Ishikawa (cell line): ENCODE results near the gene NPAS3.
A peak's percentile ranks its signal among the peaks of the same experiment; 100 is the strongest.

Source experiments
- CEBPB ChIP-seq: IDR thresholded peaks from 2 replicates; pipeline ENCODE4 v1.6.1; 2012
- CREB1 ChIP-seq: IDR thresholded peaks from 2 replicates; pipeline ENCODE4 v1.6.1; 2012; ENCODE audit warnings: low read depth
- EGR1 ChIP-seq: IDR thresholded peaks from 2 replicates; pipeline ENCODE4 v1.6.1; 2012
- EP300 ChIP-seq: IDR thresholded peaks from 2 replicates; pipeline ENCODE4 v1.6.1; 2012; ENCODE audit warnings: borderline replicate concordance
- FOXM1 ChIP-seq: IDR thresholded peaks from 2 replicates; pipeline ENCODE4 v1.6.1; 2012; ENCODE audit warnings: low read depth, borderline replicate concordance
- MAX ChIP-seq: IDR thresholded peaks from 2 replicates; pipeline ENCODE4 v1.6.1; 2012
- NFIC ChIP-seq: IDR thresholded peaks from 2 replicates; pipeline ENCODE4 v1.6.1; 2012
- RAD21 ChIP-seq: IDR thresholded peaks from 2 replicates; pipeline ENCODE4 v1.6.1; 2012; ENCODE audit warnings: low read depth
- REST ChIP-seq: IDR thresholded peaks from 2 replicates; pipeline ENCODE4 v1.6.1; 2012; ENCODE audit warnings: low read depth, mild to moderate bottlenecking
- TAF1 ChIP-seq: IDR thresholded peaks from 2 replicates; pipeline ENCODE4 v1.6.1; 2012; ENCODE audit warnings: low read depth, mild to moderate bottlenecking
- TCF12 ChIP-seq: IDR thresholded peaks from 2 replicates; pipeline ENCODE4 v1.6.1; 2012; ENCODE audit warnings: low read depth
- TEAD4 ChIP-seq: IDR thresholded peaks from 2 replicates; pipeline ENCODE4 v1.6.1; 2012
- USF1 ChIP-seq: IDR thresholded peaks from 2 replicates; pipeline ENCODE4 v1.6.1; 2012
- YY1 ChIP-seq: IDR thresholded peaks from 2 replicates; pipeline ENCODE4 v1.6.1; 2012; ENCODE audit warnings: low read depth
- ZBTB7A ChIP-seq: IDR thresholded peaks from 2 replicates; pipeline ENCODE4 v1.6.1; 2012; ENCODE audit warnings: low read depth

The NPAS3 gene

GRCh38 chr14:33430414-33431035 is 491.8 kb downstream of the NPAS3 start:
- TF ChIP-seq TAF1, result no peak
- no peak for TF ChIP-seq CEBPB
- TF ChIP-seq REST, result no peak
- TF ChIP-seq USF1, result no peak

- TF ChIP-seq RAD21 (peak; percentile 39), USF1 (no peak), CREB1 (no peak)
These were observed 493.8 kb downstream of the NPAS3 start for GRCh38 chr14:33432407-33433023.

GRCh38 chr14:33433396-33433795 is 494.7 kb downstream of the NPAS3 start:
- no peak for TF ChIP-seq USF1
- TF ChIP-seq TEAD4, result no peak
- no peak for TF ChIP-seq EP300
- no peak for TF ChIP-seq FOXM1
- no peak for TF ChIP-seq TCF12
- TF ChIP-seq RAD21, result no peak
- TF ChIP-seq YY1, result no peak
- no peak for TF ChIP-seq REST
- TF ChIP-seq ZBTB7A, result no peak
- TF ChIP-seq MAX, result no peak
- TF ChIP-seq NFIC, result no peak
- TF ChIP-seq TAF1, result no peak
- TF ChIP-seq CEBPB, result no peak
- no peak for TF ChIP-seq EGR1
- no peak for TF ChIP-seq CREB1

GRCh38 chr14:33435911-33436689 is 497.4 kb downstream of the NPAS3 start:
- TF ChIP-seq USF1 (no peak), NFIC (no peak), CREB1 (no peak), TEAD4 (no peak), REST (no peak), RAD21 (no peak), FOXM1 (no peak), CEBPB (no peak), MAX (no peak), TCF12 (no peak), YY1 (no peak), EGR1 (no peak), EP300 (no peak), ZBTB7A (no peak), TAF1 (no peak)
